Right atrium auricular region (tissue), 2 donors: Measurements from ENCODE around the gene GTF3C4. TPM values are rescaled to one million over a fixed set of nuclear protein-coding genes. Genes with fewer than 3 reads are reported as not detected.

ENCODE experiments used
- DNase-seq: peaks from one replicate; pipeline ENCODE4 v3.0.0-alpha.2; 2019; ENCODE audit warnings: low spot score
- H3K27ac ChIP-seq, 2 donors: fragments of 200-600 bp; sonication (generic); 1 replicate in 1 of 2; 2 replicates in 1 of 2; pipeline ENCODE4 v1.5.1; 2016 to 2019
- H3K27me3 ChIP-seq, 2 donors: fragments of 200-600 bp; sonication (generic); one replicate each; pipeline versions ENCODE4 v1.5.1 to v1.6.0; 2017 to 2019
- H3K36me3 ChIP-seq: fragments of 200-600 bp; sonication (generic); one replicate; pipeline ENCODE4 v1.5.1; 2016
- H3K4me1 ChIP-seq, 2 donors: fragments of 200-600 bp; sonication (generic); one replicate each; pipeline versions ENCODE4 v1.5.1 to v1.6.0; 2017 to 2019
- H3K4me3 ChIP-seq, 2 donors: fragments of 200-600 bp; sonication (generic); 1 replicate in 1 of 2; 2 replicates in 1 of 2; pipeline ENCODE4 v1.5.1; 2017 to 2019; ENCODE audit warnings: mild to moderate bottlenecking in 1 of 2, moderate library complexity in 1 of 2
- H3K9me3 ChIP-seq, 2 donors: fragments of 200-600 bp; sonication (generic); one replicate each; pipeline ENCODE4 v1.5.1; 2019
- total RNA-seq, 2 donors: library from RNA; depleted of rRNA; stranded (reverse); fragments of >200 nt; gene quantifications; one replicate each; pipeline ENCODE4 v1.1.0, GENCODE V29; 2016
- TF ChIP-seq, protein P1 (sequence below), 2 donors: fragments of 200-600 bp; sonication (generic); IDR thresholded peaks; one replicate each; pipeline ENCODE4 v1.5.1; 2019; ENCODE audit warnings: antibody characterized with exemption in 2 of 2

GTF3C4 gene, protein sequence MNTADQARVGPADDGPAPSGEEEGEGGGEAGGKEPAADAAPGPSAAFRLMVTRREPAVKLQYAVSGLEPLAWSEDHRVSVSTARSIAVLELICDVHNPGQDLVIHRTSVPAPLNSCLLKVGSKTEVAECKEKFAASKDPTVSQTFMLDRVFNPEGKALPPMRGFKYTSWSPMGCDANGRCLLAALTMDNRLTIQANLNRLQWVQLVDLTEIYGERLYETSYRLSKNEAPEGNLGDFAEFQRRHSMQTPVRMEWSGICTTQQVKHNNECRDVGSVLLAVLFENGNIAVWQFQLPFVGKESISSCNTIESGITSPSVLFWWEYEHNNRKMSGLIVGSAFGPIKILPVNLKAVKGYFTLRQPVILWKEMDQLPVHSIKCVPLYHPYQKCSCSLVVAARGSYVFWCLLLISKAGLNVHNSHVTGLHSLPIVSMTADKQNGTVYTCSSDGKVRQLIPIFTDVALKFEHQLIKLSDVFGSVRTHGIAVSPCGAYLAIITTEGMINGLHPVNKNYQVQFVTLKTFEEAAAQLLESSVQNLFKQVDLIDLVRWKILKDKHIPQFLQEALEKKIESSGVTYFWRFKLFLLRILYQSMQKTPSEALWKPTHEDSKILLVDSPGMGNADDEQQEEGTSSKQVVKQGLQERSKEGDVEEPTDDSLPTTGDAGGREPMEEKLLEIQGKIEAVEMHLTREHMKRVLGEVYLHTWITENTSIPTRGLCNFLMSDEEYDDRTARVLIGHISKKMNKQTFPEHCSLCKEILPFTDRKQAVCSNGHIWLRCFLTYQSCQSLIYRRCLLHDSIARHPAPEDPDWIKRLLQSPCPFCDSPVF
- total RNA-seq: 1 to 10 TPM; 8.6 to 9.1 TPM

GRCh38 chr9:132670457-132671391, at the start of gene GTF3C4:
GTF3C4 (plus strand) TSS chr9:132670464; CDS start chr9:132670599, 135 bp downstream.
- Histone ChIP-seq H3K4me1 (peaks cover 0 to 34% of the 10 kb centered on the region in 2 donors), H3K27me3 (no peaks in the 10 kb centered on the region), H3K36me3 (peaks cover 5% of the 10 kb centered on the region), H3K9me3 (no peaks in the 10 kb centered on the region), H3K4me3 (peak within 1 kb of the TSS; percentile 93 to 96), H3K27ac (peak within 1 kb of the TSS; percentile 95 to 97)
- no peak for DNase-seq
- TF ChIP-seq, protein P1, sequence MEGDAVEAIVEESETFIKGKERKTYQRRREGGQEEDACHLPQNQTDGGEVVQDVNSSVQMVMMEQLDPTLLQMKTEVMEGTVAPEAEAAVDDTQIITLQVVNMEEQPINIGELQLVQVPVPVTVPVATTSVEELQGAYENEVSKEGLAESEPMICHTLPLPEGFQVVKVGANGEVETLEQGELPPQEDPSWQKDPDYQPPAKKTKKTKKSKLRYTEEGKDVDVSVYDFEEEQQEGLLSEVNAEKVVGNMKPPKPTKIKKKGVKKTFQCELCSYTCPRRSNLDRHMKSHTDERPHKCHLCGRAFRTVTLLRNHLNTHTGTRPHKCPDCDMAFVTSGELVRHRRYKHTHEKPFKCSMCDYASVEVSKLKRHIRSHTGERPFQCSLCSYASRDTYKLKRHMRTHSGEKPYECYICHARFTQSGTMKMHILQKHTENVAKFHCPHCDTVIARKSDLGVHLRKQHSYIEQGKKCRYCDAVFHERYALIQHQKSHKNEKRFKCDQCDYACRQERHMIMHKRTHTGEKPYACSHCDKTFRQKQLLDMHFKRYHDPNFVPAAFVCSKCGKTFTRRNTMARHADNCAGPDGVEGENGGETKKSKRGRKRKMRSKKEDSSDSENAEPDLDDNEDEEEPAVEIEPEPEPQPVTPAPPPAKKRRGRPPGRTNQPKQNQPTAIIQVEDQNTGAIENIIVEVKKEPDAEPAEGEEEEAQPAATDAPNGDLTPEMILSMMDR (IDR thresholded peaks at IDR 0.05): no peak

DNA sequence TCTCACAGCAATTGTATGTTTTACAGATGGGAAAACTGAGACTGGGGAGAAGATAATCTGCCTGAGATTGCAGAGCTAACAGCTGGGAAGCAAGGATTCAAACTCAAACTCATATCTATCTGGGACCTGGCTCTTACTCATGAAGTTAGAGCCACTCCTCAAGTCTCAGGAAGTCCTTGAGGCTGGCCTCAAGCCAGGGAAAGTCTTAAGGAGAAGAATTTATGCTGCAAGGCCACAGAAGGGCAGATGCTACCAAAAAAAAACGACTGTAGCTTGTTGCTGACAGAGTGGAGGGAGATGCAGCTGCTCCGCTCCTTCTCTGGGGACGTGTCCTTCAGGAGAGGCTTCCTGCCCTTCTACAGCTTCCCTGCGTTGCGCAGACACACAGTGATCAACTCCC, 48.1 kb upstream of the GTF3C4 start:
- TF ChIP-seq, protein P1 (IDR thresholded peaks at IDR 0.05): no peak
- Histone ChIP-seq H3K36me3 (peaks cover 22% of the 10 kb centered on the region), H3K4me3 (no peak overlapping the region), H3K27me3 (no peaks in the 10 kb centered on the region), H3K9me3 (no peaks in the 10 kb centered on the region), H3K4me1 (no peaks in the 10 kb centered on the region), H3K27ac (no peak overlapping the region)
- no peak for DNase-seq

DNA sequence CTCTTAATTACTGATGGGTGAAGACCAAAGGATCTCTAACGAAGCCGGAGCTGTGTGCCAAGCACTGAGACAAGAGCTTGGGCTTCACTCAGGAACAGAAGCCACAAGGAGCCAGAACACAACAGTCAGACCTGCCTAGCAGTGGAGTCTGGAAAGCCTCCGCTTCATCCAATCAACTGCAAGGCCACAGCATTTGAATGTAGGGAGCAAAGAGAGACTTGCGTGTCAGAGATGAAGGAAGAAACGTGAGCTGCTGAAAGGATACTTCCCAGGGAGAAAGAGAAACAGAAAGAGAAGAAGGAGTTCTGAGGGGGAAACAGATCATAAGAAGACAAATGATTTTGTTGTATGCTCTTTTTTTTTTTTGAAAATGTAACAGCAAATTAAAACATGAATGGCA, 44.0 kb upstream of the GTF3C4 start:
- no peak overlapping the region for H3K27ac ChIP-seq
- peaks cover 42% of the 10 kb centered on the region for H3K36me3 ChIP-seq
- H3K4me1 ChIP-seq: no peaks in the 10 kb centered on the region
- TF ChIP-seq, protein P1 (IDR thresholded peaks at IDR 0.05): no peak
- no peak for DNase-seq
- H3K27me3 ChIP-seq: no peaks in the 10 kb centered on the region
- H3K9me3 ChIP-seq: no peaks in the 10 kb centered on the region
- H3K4me3 ChIP-seq: no peak overlapping the region

GRCh38 chr9:132627106-132627505, 43.2 kb upstream of the GTF3C4 start:
- peaks cover 48% of the 10 kb centered on the region for H3K36me3 ChIP-seq
- no peaks in the 10 kb centered on the region for H3K4me1 ChIP-seq
- DNase-seq: no peak
- H3K27me3 ChIP-seq: no peaks in the 10 kb centered on the region
- no peaks in the 10 kb centered on the region for H3K9me3 ChIP-seq
- no peak overlapping the region for H3K4me3 ChIP-seq
- H3K27ac ChIP-seq: no peak overlapping the region
- TF ChIP-seq, protein P1 (IDR thresholded peaks at IDR 0.05): no peak

DNA sequence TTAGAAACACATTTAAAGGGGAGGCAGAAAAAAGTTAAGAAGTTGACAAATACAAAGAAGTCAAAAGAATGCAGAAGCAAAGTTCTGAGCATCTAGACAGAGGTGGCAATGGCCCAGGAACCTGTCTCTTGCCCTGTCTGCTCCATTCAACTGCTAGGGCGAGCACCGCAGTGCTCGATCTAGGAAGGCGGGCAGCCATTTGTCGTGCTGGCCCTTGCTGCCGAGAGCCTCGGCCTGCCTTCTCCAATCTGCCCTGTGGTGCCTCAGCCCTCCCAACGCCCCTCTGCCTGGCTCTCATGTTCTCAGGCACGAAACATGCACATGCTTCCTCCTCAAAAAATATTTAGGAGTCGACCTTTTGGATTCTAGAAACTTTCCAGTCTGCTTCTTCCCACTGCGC, 42.7 kb upstream of the GTF3C4 start:
- Histone ChIP-seq H3K27me3 (no peaks in the 10 kb centered on the region), H3K4me1 (no peaks in the 10 kb centered on the region), H3K9me3 (no peaks in the 10 kb centered on the region), H3K4me3 (no peak overlapping the region), H3K27ac (no peak overlapping the region), H3K36me3 (peaks cover 43% of the 10 kb centered on the region)
- DNase-seq: no peak
- TF ChIP-seq, protein P1 (IDR thresholded peaks at IDR 0.05): no peak
